BJ (cell line): Measurements from ENCODE around the gene IFIT2. TPM values are rescaled to one million over a fixed set of nuclear protein-coding genes. Genes with fewer than 3 reads are reported as not detected.

Source experiments
- CTCF ChIA-PET: fragments of 350-600 bp; formaldehyde crosslinking; extraction: SDS; loops from one replicate; lab custom pipeline; 2021; ENCODE audit warnings: antibody characterized with exemption, inconsistent platforms; lab: Yijun Ruan, JAX
- POLR2A ChIA-PET: fragments of 300-600 bp; sonication (Branson Sonifier 250); formaldehyde crosslinking; extraction: SDS; loops from one replicate; lab custom pipeline; 2021; ENCODE audit warnings: antibody characterized with exemption; lab: Charles Lee
- DNase-seq: peaks from one replicate; pipeline ENCODE4 v3.0.0-alpha.2; 2011; ENCODE audit warnings: low read depth
- H3K27me3 ChIP-seq: 2 replicates; pipeline ENCODE4 v1.6.0; 2011; ENCODE audit warnings: low read length; ENCODE audit not compliant: control insufficient read depth, insufficient read depth
- H3K36me3 ChIP-seq: 2 replicates; pipeline ENCODE4 v1.5.1; 2011; ENCODE audit warnings: low read length; ENCODE audit not compliant: control insufficient read depth, insufficient read depth
- H3K4me3 ChIP-seq: 2 replicates; pipeline ENCODE4 v1.5.1; 2011; ENCODE audit warnings: low read depth, mild to moderate bottlenecking, control low read depth, low read length
- CTCF ChIP-seq: IDR thresholded peaks from 2 replicates; pipeline ENCODE4 v1.5.1; 2011; ENCODE audit warnings: low read depth, mild to moderate bottlenecking, control low read depth, inconsistent platforms, low read length, moderate library complexity; ENCODE audit not compliant: insufficient read depth
- polyA plus RNA-seq: library from polyadenylated mRNA; depleted of rRNA; stranded (reverse); fragments of >200 nt; gene quantifications from 2 replicates; pipeline ENCODE4 v1.2.3, GENCODE V29; 2011

IFIT2 gene
- polyA plus RNA-seq, 1 experiment = 6.2 TPM

GRCh38 chr10:89273680-89274079, 28.2 kb upstream of the IFIT2 start:
- no peak overlapping the region for H3K4me3 ChIP-seq
- H3K36me3 ChIP-seq = no peaks in the 10 kb centered on the region
- CTCF ChIA-PET = interaction anchor here (1.0 to 1.9 kb wide), 2 partner anchors 10 to 39 kb away, joined by 3 to 5 read pairs; no protein-coding TSS in a partner anchor
- POLR2A ChIA-PET = no interaction called here
- TF ChIP-seq CTCF = no peak
- H3K27me3 ChIP-seq = no peaks in the 10 kb centered on the region
- DNase-seq = no peak

GRCh38 chr10:89274928-89275327, 26.9 kb upstream of the IFIT2 start:
- CTCF ChIA-PET = interaction anchor here (0.6 to 2.3 kb wide), 3 partner anchors 8 to 343 kb away, joined by 3 to 8 read pairs (median 3); no protein-coding TSS in a partner anchor

GRCh38 chr10:89275383-89275782, 26.5 kb upstream of the IFIT2 start:
- DNase-seq = no peak
- Histone ChIP-seq H3K36me3 (no peaks in the 10 kb centered on the region), H3K27me3 (no peaks in the 10 kb centered on the region), H3K4me3 (no peak overlapping the region)
- CTCF ChIA-PET = interaction anchor here (0.6 to 2.3 kb wide), 4 partner anchors 8 to 343 kb away, joined by 3 to 8 read pairs (median 3); no protein-coding TSS in a partner anchor
- no peak for TF ChIP-seq CTCF
- POLR2A ChIA-PET = no interaction called here

More at GRCh38 chr10:89274928-89275327, 26.9 kb upstream of the IFIT2 start:
- POLR2A ChIA-PET = no interaction called here
- Histone ChIP-seq H3K36me3 (no peaks in the 10 kb centered on the region), H3K27me3 (no peaks in the 10 kb centered on the region), H3K4me3 (no peak overlapping the region)
- no peak for TF ChIP-seq CTCF
- peak; percentile 54 for DNase-seq

GRCh38 chr10:89278034-89278535, 23.8 kb upstream of the IFIT2 start:
- Histone ChIP-seq H3K27me3 (no peaks in the 10 kb centered on the region), H3K4me3 (no peak overlapping the region), H3K36me3 (no peaks in the 10 kb centered on the region)
- no peak for TF ChIP-seq CTCF
- ChIA-PET CTCF (interaction anchor here (0.8 to 1.4 kb wide), 2 partner anchors 91 to 115 kb away, joined by 3 to 5 read pairs; partner anchors contain the start of gene IFIT1), POLR2A (no interaction called here)
- peak; percentile 94 for DNase-seq

GRCh38 chr10:89278900-89279392, 22.9 kb upstream of the IFIT2 start:
- POLR2A ChIA-PET = no interaction called here
- Histone ChIP-seq H3K4me3 (no peak overlapping the region), H3K27me3 (no peaks in the 10 kb centered on the region), H3K36me3 (no peaks in the 10 kb centered on the region)
- CTCF ChIA-PET = interaction anchor here (0.9 to 1.8 kb wide), 2 partner anchors 15 to 90 kb away, joined by 3 to 4 read pairs; no protein-coding TSS in a partner anchor
- no peak for TF ChIP-seq CTCF
- no peak for DNase-seq
